ENCODE results near the gene APBB2.

DNA sequence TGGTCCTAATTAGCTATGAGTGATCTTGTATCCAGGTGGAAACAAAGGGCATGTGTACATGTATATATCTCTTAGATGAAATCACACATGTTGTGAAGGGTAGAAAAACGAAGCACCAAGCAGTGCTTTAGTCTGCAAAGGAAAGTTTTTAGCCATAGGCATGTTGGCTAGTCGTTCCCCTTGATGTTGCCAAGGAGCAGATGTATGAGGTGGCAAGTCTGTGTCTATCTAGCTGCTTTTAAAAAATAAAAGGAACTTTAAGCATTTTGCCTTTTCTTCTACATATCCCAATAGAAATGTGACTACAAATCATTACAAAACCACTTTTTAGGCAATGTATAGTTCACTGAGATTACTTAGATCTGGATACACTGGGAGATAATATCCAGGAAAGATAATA is 401.5 kb downstream of the APBB2 start:
- no peak for TF ChIP-seq RELA (CRISPR knock-in tag; IDR thresholded peaks at IDR 0.05; ENCODE audit: borderline replicate concordance)
- TF ChIP-seq, protein P1, sequence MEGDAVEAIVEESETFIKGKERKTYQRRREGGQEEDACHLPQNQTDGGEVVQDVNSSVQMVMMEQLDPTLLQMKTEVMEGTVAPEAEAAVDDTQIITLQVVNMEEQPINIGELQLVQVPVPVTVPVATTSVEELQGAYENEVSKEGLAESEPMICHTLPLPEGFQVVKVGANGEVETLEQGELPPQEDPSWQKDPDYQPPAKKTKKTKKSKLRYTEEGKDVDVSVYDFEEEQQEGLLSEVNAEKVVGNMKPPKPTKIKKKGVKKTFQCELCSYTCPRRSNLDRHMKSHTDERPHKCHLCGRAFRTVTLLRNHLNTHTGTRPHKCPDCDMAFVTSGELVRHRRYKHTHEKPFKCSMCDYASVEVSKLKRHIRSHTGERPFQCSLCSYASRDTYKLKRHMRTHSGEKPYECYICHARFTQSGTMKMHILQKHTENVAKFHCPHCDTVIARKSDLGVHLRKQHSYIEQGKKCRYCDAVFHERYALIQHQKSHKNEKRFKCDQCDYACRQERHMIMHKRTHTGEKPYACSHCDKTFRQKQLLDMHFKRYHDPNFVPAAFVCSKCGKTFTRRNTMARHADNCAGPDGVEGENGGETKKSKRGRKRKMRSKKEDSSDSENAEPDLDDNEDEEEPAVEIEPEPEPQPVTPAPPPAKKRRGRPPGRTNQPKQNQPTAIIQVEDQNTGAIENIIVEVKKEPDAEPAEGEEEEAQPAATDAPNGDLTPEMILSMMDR (IDR thresholded peaks at IDR 0.05): no peak
- no peak for TF ChIP-seq ZNF121 (CRISPR knock-in tag; IDR thresholded peaks at IDR 0.05)
- no peak for TF ChIP-seq FOXJ3 (CRISPR knock-in tag; IDR thresholded peaks at IDR 0.05; ENCODE audit: borderline replicate concordance)
- TF ChIP-seq GTF2I (CRISPR knock-in tag; conservative IDR thresholded peaks at IDR 0.05): no peak
- TF ChIP-seq SMAD3 (CRISPR knock-in tag; IDR thresholded peaks at IDR 0.05; ENCODE audit: borderline replicate concordance): no peak
- no peak for TF ChIP-seq NR1H2 (CRISPR knock-in tag; IDR thresholded peaks at IDR 0.05)
- TF ChIP-seq ETV6 (CRISPR knock-in tag; IDR thresholded peaks at IDR 0.05): no peak
- TF ChIP-seq ZNF138 (CRISPR knock-in tag; conservative IDR thresholded peaks at IDR 0.05): no peak
- no peak for TF ChIP-seq SP1 (CRISPR knock-in tag; conservative IDR thresholded peaks at IDR 0.05)
- TF ChIP-seq, protein P2, sequence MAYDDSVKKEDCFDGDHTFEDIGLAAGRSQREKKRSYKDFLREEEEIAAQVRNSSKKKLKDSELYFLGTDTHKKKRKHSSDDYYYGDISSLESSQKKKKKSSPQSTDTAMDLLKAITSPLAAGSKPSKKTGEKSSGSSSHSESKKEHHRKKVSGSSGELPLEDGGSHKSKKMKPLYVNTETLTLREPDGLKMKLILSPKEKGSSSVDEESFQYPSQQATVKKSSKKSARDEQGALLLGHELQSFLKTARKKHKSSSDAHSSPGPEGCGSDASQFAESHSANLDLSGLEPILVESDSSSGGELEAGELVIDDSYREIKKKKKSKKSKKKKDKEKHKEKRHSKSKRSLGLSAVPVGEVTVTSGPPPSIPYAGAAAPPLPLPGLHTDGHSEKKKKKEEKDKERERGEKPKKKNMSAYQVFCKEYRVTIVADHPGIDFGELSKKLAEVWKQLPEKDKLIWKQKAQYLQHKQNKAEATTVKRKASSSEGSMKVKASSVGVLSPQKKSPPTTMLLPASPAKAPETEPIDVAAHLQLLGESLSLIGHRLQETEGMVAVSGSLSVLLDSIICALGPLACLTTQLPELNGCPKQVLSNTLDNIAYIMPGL (CRISPR knock-in tag; IDR thresholded peaks at IDR 0.05): no peak
- TF ChIP-seq TCF7 (CRISPR knock-in tag; IDR thresholded peaks at IDR 0.05; ENCODE audit: low read depth): no peak
- no peak for TF ChIP-seq GABPB1 (CRISPR knock-in tag; IDR thresholded peaks at IDR 0.05)
- no peak for TF ChIP-seq ZNF423 (CRISPR knock-in tag; IDR thresholded peaks at IDR 0.05)
